Lung (tissue), 12 donors: ENCODE results near the gene RBM6. TPM values are rescaled to one million over a fixed set of nuclear protein-coding genes. Genes with fewer than 3 reads are reported as not detected.

Experiments
- ATAC-seq: fragments of 200-7000 bp; cut with Tn5 transposase; one replicate; pipeline ENCODE4 v1.9.1; 2020; ENCODE audit warnings: moderate number of reproducible peaks; ENCODE audit not compliant: insufficient read depth, low FRiP score
- DNase-seq, 3 donors: peaks; one replicate each; pipeline ENCODE4 v3.0.0-alpha.2; 2013 to 2017
- H3K27ac ChIP-seq, 2 donors: one replicate each; pipeline ENCODE4 v1.5.1; 2013; ENCODE audit warnings: mild to moderate bottlenecking in 2 of 2, moderate library complexity in 2 of 2, control low read depth in 1 of 2, inconsistent platforms in 1 of 2, low read depth in 1 of 2, low read length in 1 of 2
- H3K27me3 ChIP-seq, 3 donors: one replicate each; pipeline ENCODE4 v1.5.1; 2013; ENCODE audit warnings: low read length in 2 of 3; ENCODE audit not compliant: control insufficient read depth in 3 of 3, insufficient read depth in 3 of 3
- H3K36me3 ChIP-seq, 4 donors: one replicate each; pipeline ENCODE4 v1.5.1; 2013; ENCODE audit warnings: low read length in 4 of 4, mild to moderate bottlenecking in 1 of 4, moderate library complexity in 1 of 4; ENCODE audit not compliant: control insufficient read depth in 4 of 4, insufficient read depth in 4 of 4
- H3K4me1 ChIP-seq, 5 donors: one replicate each; pipeline ENCODE4 v1.5.1; 2013; ENCODE audit warnings: low read length in 5 of 5, mild to moderate bottlenecking in 2 of 5, moderate library complexity in 1 of 5; ENCODE audit not compliant: control insufficient read depth in 5 of 5, insufficient read depth in 5 of 5
- H3K4me3 ChIP-seq: one replicate; pipeline ENCODE4 v1.5.1; 2013; ENCODE audit warnings: mild to moderate bottlenecking, control low read depth, moderate library complexity
- H3K9ac ChIP-seq, 2 donors: one replicate each; pipeline ENCODE4 v1.5.1; 2013; ENCODE audit warnings: low read length in 2 of 2, control low read depth in 1 of 2; ENCODE audit not compliant: insufficient read depth in 1 of 2
- H3K9me3 ChIP-seq, 4 donors: one replicate each; pipeline ENCODE4 v1.5.1; 2013; ENCODE audit warnings: low read length in 3 of 4, mild to moderate bottlenecking in 1 of 4, moderate library complexity in 1 of 4; ENCODE audit not compliant: control insufficient read depth in 4 of 4, insufficient read depth in 3 of 4
- CTCF ChIP-seq: IDR thresholded peaks from 2 replicates; pipeline ENCODE4 v1.5.1; 2012; ENCODE audit warnings: mild to moderate bottlenecking; ENCODE audit errors: control extremely low read depth, extremely low read depth
- WGBS, 2 donors: extraction: QIAGEN DNeasy Blood & Tissue Kit; methylation state at CpG; one replicate each; pipeline ENCODE4 v1.1.7; 2013; 5-methylcytosine and 5-hydroxymethylcytosine counted together
- polyA plus RNA-seq, 2 donors: library from polyadenylated mRNA; stranded (reverse); fragments of 200-250 nt; gene quantifications; one replicate each; pipeline ENCODE4 v1.2.1, GENCODE V29; 2013
- total RNA-seq, 2 donors: library from RNA; depleted of rRNA in 1 of 2; stranded (reverse); fragments of >200 nt in 1 of 2; gene quantifications; one replicate each; pipeline ENCODE4 v1.2.1, GENCODE V29; 2014 to 2021
- donor health status: control.
- donor health status: control.
- donor health status: Bipolar disorder and iron deficiency.
- donor health status: healthy.
- donor health status: DM: yes; HTN: yes; CAD: no.

Gene RBM6
- total and polyA plus RNA-seq, 4 donors: 42.1 to 126 (median 79.7) TPM

- H3K27ac ChIP-seq: no peak overlapping the region
- no peaks in the 10 kb centered on the region for H3K4me1 ChIP-seq
- peaks cover 0 to 15% (median 3%) of the 10 kb centered on the region in 4 donors for H3K36me3 ChIP-seq
- ATAC-seq: no peak
- H3K9me3 ChIP-seq: no peaks in the 10 kb centered on the region
- H3K27me3 ChIP-seq: no peaks in the 10 kb centered on the region
- H3K4me3 ChIP-seq: no peak overlapping the region
- no peak for TF ChIP-seq CTCF
- peak overlapping the region in 1 of 2 donors; percentile 33 for H3K9ac ChIP-seq
- DNase-seq: no peak
- 89% methylated on average over 2 of the region's 2 CpGs for WGBS, 2 donors
Observed at GRCh38 chr3:49992326-49992725, 52.4 kb downstream of the RBM6 start.

- Histone ChIP-seq H3K27ac (no peak overlapping the region), H3K9ac (no peak overlapping the region), H3K9me3 (no peaks in the 10 kb centered on the region), H3K27me3 (no peaks in the 10 kb centered on the region), H3K36me3 (peaks cover 0 to 13% (median 6%) of the 10 kb centered on the region in 4 donors), H3K4me3 (no peak overlapping the region), H3K4me1 (no peaks in the 10 kb centered on the region)
- DNase-seq (no peak), ATAC-seq (no peak)
- WGBS, 2 donors: 80 to 83% methylated on average over 1 of the region's 1 CpG
- no peak for TF ChIP-seq CTCF
Observed at GRCh38 chr3:49994476-49994875, 54.5 kb downstream of the RBM6 start.

GRCh38 chr3:49996016-49996415 lies 56.1 kb downstream of the RBM6 start:
- no peak for TF ChIP-seq CTCF
- H3K27me3 ChIP-seq: no peaks in the 10 kb centered on the region
- DNase-seq (no peak), ATAC-seq (no peak)
- no peaks in the 10 kb centered on the region for H3K4me1 ChIP-seq
- no peak overlapping the region for H3K4me3 ChIP-seq
- H3K9me3 ChIP-seq: no peaks in the 10 kb centered on the region
- WGBS, 2 donors: 100% methylated on average over 2 of the region's 2 CpGs
- H3K9ac ChIP-seq: no peak overlapping the region
- H3K36me3 ChIP-seq: peaks cover 0 to 16% (median 7%) of the 10 kb centered on the region in 4 donors
- H3K27ac ChIP-seq: no peak overlapping the region

GRCh38 chr3:49997862-49998261 lies 57.9 kb downstream of the RBM6 start:
- WGBS, 2 donors: 71 to 77% methylated on average over 1 of the region's 1 CpG
- Histone ChIP-seq H3K27ac (no peak overlapping the region), H3K27me3 (no peaks in the 10 kb centered on the region), H3K4me3 (no peak overlapping the region), H3K36me3 (peaks cover 2 to 17% (median 11%) of the 10 kb centered on the region in 4 donors), H3K9ac (no peak overlapping the region), H3K4me1 (no peaks in the 10 kb centered on the region), H3K9me3 (no peaks in the 10 kb centered on the region)
- TF ChIP-seq CTCF: no peak
- DNase-seq (no peak), ATAC-seq (no peak)
